Measurements from ENCODE around the gene RAI1. TPM values are rescaled to one million over a fixed set of nuclear protein-coding genes. Genes with fewer than 3 reads are reported as not detected.
"Not testable (repeated sequence)": the region's sequence is repeated elsewhere in the genome, so short reads cannot be mapped to it uniquely, and the experiment has no call there.

Gene RAI1, protein sequence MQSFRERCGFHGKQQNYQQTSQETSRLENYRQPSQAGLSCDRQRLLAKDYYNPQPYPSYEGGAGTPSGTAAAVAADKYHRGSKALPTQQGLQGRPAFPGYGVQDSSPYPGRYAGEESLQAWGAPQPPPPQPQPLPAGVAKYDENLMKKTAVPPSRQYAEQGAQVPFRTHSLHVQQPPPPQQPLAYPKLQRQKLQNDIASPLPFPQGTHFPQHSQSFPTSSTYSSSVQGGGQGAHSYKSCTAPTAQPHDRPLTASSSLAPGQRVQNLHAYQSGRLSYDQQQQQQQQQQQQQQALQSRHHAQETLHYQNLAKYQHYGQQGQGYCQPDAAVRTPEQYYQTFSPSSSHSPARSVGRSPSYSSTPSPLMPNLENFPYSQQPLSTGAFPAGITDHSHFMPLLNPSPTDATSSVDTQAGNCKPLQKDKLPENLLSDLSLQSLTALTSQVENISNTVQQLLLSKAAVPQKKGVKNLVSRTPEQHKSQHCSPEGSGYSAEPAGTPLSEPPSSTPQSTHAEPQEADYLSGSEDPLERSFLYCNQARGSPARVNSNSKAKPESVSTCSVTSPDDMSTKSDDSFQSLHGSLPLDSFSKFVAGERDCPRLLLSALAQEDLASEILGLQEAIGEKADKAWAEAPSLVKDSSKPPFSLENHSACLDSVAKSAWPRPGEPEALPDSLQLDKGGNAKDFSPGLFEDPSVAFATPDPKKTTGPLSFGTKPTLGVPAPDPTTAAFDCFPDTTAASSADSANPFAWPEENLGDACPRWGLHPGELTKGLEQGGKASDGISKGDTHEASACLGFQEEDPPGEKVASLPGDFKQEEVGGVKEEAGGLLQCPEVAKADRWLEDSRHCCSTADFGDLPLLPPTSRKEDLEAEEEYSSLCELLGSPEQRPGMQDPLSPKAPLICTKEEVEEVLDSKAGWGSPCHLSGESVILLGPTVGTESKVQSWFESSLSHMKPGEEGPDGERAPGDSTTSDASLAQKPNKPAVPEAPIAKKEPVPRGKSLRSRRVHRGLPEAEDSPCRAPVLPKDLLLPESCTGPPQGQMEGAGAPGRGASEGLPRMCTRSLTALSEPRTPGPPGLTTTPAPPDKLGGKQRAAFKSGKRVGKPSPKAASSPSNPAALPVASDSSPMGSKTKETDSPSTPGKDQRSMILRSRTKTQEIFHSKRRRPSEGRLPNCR (N-terminal part only)
- 5.2 and 5.9 TPM in 2 replicates for total RNA-seq (2014; rRNA removed; shearing (Covaris generic))

GRCh38 chr17:17681187-17681743 lies at the start of gene RAI1:
Gene RAI1, plus strand, starts transcription at chr17:17681458. Its CDS starts 111,491 bp downstream, at chr17:17792949.
- peak; percentile 91 for DNase-seq (ENCODE audit: low read depth)

GRCh38 chr17:17632690-17633089 lies 48.6 kb upstream of the RAI1 start:
- DNase-seq (ENCODE audit: low read depth) = not testable (repeated sequence)

DNA sequence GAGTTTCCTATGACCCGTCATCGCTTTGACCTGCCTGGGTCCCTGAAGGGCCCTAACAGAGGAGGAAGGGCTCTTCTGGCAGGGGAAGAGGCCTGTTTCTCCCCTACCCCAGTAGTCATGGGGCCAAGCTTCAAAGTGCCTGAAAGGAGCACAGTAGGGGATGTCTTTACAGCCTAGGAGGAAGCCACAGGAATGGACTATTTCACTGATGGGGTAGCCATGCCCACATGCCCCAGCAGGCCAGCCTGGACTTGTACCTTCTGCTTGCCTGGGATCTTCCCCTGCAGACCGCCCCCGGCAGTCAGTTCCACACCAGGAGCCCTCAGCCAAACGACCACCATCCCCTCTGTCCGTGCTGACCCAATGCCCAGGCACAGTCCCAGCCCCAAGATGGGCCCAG lies 47.9 kb upstream of the RAI1 start:
- DNase-seq (ENCODE audit: low read depth) = no peak

DNA sequence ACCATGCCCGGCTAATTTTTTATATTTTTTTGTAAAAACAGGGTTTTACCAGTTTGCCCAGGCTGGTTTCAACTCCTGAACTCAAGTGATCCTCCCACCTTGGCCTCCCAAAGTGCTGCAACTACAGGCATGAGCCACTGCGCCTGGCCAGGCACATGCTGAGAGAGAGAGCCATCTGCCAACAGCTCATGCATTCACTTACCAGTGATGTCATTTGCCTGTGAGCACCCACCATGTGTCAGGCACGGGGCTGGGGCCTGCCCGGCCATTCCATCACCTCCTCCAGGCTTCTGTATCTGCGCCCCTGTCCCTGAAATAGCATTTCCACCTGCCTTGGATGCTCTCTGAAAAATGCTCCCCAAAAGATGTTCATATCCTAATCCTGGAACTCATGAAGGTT lies 46.1 kb upstream of the RAI1 start:
- DNase-seq (ENCODE audit: low read depth) = no peak

DNA sequence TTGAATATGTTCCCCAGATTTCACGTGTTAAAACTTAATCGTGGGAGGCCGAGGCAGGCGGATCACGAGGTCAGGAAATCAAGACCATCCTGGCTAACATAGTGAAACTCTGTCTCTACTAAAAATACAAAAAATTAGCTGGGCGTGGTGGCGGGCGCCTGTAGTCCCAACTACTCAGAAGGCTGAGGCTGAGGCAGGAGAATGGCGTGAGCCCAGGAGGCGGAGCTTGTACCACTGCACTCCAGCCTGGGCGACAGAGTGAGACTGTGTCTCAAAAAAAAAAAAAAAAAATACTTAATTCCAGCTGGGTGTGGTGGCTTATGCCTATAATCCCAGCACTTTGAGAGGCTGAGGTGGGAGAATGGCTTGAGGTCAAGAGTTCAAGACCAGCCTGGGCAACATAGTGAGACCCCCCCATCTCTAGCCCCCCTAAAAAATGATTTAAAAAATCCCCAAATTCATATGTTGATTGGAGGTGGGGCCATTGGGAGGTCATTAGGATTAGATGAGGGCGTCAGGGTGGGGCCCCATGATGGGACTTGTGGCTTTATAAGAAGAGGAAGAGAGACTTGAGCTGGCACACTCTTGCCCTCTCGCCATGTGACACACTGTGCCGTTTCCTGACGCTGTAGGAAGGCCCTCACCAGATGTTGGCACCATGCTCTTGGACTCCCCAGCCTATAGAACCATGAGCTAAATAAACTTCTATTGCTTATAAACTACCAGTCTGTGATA lies 45.6 kb upstream of the RAI1 start:
- DNase-seq (ENCODE audit: low read depth) = not testable (repeated sequence)

GRCh38 chr17:17636272-17636885 lies 44.9 kb upstream of the RAI1 start:
- DNase-seq (ENCODE audit: low read depth) = no peak

DNA sequence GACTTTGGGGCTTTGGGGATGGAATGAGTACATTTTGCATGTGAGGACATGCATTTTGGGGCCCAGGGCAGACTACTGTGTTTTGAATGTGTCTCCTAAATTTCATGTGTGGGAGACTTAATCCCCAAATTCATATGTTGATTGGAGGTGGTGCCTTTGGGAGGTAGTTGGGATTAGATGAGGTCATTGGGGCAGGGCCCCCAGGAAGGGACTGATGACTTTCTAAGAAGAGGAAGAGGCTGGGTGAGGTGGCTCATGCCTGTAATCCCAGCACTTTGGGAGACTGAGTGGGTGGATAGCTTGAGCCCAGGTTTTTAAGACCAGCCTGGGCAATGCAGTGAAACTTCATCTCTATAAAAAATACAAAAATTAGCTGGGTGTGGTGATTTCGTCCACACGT lies 42.8 kb upstream of the RAI1 start:
- DNase-seq (ENCODE audit: low read depth) = no peak

GRCh38 chr17:17639661-17640270 lies 41.5 kb upstream of the RAI1 start:
- DNase-seq (ENCODE audit: low read depth) = not testable (repeated sequence)

DNA sequence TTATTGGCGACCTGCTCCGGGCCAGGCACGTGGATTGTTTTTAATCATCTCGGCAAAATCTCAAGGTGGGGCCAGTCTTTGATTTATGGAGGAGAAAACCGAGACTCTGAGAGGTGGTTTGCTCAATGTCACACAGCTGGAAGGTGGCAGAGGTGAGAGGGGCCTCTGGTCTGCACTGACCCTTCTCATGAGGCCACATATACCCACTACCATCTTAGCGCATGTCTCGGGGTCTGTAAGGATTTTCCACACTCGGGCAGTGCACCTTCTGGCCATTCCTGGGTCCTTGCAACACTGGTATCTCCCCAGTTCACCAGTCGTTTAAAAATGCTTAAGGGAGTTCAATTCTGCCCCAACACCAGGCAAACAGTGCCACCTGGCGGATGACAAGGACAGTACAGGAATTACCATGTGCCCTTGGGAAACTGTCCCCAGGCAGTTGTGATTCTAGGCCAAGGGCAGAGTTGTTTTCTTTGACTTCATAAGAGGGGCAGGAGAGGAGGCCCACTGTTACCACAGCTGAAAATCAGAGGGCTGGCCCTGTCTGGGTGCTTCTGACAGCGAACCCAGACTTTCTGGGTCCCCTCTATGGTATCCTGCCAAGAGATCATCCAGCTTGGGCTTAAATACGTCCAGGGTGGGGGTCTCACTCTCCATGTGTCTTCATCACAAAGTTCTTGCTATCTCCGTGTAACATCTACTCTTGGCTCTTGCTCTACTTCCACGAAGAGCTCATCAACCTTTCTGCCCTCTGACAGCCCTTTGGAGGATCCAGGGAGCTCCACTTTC lies 39.4 kb upstream of the RAI1 start:
- peak; percentile 80 for DNase-seq (ENCODE audit: low read depth)

DNA sequence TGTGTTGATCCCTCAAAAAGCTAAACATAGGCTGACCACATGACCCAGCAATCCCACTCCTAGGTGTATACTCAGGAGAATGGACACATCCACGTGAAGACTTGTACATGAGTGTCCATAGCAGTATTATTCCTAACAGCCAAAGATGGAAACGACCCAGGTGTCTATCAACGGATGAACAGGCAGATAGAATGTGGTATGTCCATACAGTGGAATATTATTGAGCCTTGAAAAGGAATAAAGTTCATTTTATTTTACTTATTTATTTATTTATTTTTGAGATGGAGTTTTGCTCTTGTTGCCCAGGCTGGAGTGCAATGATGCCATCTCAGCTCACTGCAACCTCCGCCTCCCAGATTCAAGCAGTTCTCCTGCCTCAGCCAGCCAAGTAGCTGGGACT lies 36.1 kb upstream of the RAI1 start:
- DNase-seq (ENCODE audit: low read depth) = not testable (repeated sequence)

GRCh38 chr17:17645961-17646360 lies 35.3 kb upstream of the RAI1 start:
- DNase-seq (ENCODE audit: low read depth) = no peak

DNA sequence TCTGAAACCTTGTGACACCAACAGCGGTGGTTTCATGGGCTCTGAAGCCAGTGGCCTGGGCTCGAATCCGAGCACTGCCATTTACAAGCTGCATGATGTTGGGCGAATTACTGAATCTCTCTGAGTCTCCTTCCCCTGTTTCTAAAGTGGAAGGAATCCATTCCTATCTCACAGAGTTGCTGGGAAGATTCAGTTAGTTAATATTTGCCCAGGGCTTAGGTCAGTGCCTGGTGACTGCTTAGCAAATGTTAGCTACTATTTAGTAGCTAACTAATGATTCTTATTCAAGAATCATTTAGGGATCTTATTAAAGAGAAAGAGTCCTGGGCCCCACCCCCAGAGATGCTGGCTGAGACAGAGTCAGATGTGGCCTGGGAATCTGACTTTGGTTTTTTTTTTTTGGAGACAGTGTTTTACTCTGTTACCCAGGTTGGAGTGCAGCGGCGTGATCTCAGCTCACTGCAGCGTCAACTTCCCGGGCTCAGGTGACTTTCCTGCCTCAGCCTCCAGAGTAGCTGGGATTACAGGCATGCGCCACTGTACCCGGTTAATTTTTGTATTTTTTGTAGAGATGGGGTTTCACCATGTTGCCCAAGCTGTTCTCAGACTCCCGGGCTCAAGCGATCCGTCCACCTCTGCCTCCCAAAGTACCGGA lies 33.6 kb upstream of the RAI1 start:
- DNase-seq (ENCODE audit: low read depth) = no peak

DNA sequence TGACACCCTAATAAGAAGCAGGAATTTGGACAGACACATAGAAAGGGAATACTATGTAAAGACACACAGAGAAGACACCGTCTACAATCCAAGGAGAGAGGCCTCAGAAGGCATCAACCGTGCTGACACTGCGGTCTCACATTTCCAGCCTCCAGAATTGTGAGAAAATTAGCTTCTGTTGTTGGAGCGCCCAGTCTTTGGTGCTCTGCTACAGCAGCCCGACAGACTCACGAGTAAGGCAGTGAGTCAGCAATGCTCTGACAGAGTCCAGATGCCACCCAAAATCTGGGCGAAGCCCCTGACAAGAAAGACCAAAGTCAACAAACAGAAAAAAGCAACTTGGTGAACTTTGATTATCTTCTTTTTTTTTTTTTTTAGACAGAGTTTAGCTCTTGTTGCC lies 32.5 kb upstream of the RAI1 start:
- no peak for DNase-seq (ENCODE audit: low read depth)

GRCh38 chr17:17650959-17651358 lies 30.3 kb upstream of the RAI1 start:
- DNase-seq (ENCODE audit: low read depth) = no peak

GRCh38 chr17:17653343-17653742 lies 27.9 kb upstream of the RAI1 start:
- no peak for DNase-seq (ENCODE audit: low read depth)

GRCh38 chr17:17659340-17659739 lies 21.9 kb upstream of the RAI1 start:
- no peak for DNase-seq (ENCODE audit: low read depth)

- DNase-seq (ENCODE audit: low read depth) = no peak
Observed at GRCh38 chr17:17661134-17661533, 20.1 kb upstream of the RAI1 start.

GRCh38 chr17:17661834-17662385 lies 19.3 kb upstream of the RAI1 start:
- DNase-seq (ENCODE audit: low read depth) = no peak

Data from Daoy (cell line).